HEK293T (cell line): ENCODE results near the gene RUVBL1.

Source experiments
- BHLHE40 ChIP-seq: fragments of 450-650 bp; IDR thresholded peaks from 2 replicates; pipeline ENCODE4 v1.6.1; 2016; ENCODE audit warnings: mild to moderate bottlenecking, moderate library complexity, borderline replicate concordance
- CTBP1 ChIP-seq: fragments of 450-650 bp; IDR thresholded peaks from 2 replicates; pipeline ENCODE4 v1.6.1; 2016; ENCODE audit warnings: borderline replicate concordance
- ELF4 ChIP-seq: fragments of 450-650 bp; IDR thresholded peaks from 2 replicates; pipeline ENCODE4 v1.6.1; 2017; ENCODE audit warnings: antibody characterized with exemption
- FOXA1 ChIP-seq: fragments of 450-650 bp; IDR thresholded peaks from 2 replicates; pipeline ENCODE4 v1.6.1; 2016; ENCODE audit warnings: mild to moderate bottlenecking
- FOXK2 ChIP-seq: fragments of 450-650 bp; IDR thresholded peaks from 2 replicates; pipeline ENCODE4 v1.6.1; 2016; ENCODE audit warnings: mild to moderate bottlenecking
- FOXM1 ChIP-seq: fragments of 450-650 bp; IDR thresholded peaks from 2 replicates; pipeline ENCODE4 v1.6.1; 2017; ENCODE audit warnings: mild to moderate bottlenecking, borderline replicate concordance
- HDGF ChIP-seq: fragments of 450-650 bp; IDR thresholded peaks from 2 replicates; pipeline ENCODE4 v1.6.1; 2017; ENCODE audit warnings: antibody characterized with exemption, borderline replicate concordance
- LEF1 ChIP-seq: fragments of 450-650 bp; IDR thresholded peaks from 2 replicates; pipeline ENCODE4 v1.6.1; 2017; ENCODE audit warnings: mild to moderate bottlenecking, borderline replicate concordance
- SP1 ChIP-seq: fragments of 450-650 bp; IDR thresholded peaks from 2 replicates; pipeline ENCODE4 v1.6.1; 2017
- SUZ12 ChIP-seq: fragments of 450-650 bp; IDR thresholded peaks from 2 replicates; pipeline ENCODE4 v1.6.1; 2016; ENCODE audit warnings: mild to moderate bottlenecking
- TARDBP ChIP-seq: fragments of 450-650 bp; IDR thresholded peaks from 2 replicates; pipeline ENCODE4 v1.6.1; 2016

- TF ChIP-seq FOXM1 (no peak), HDGF (no peak), LEF1 (no peak), FOXA1 (no peak), TARDBP (no peak), FOXK2 (no peak), ELF4 (no peak), SP1 (no peak), BHLHE40 (no peak), SUZ12 (no peak), CTBP1 (no peak)
Measured at GRCh38 chr3:128089135-128089534, 34.5 kb downstream of the RUVBL1 start.
